H1 (cell line): Measurements from ENCODE around the gene EGFLAM.

Source experiments
- CTCF ChIP-seq, 3 experiments: IDR thresholded peaks; 1 replicate in 2 of 3; 2 replicates in 1 of 3; pipeline versions ENCODE4 v1.5.1 to v1.6.1; 2011; ENCODE audit warnings: low read length in 3 of 3, mild to moderate bottlenecking in 3 of 3, inconsistent platforms in 2 of 3, low read depth in 1 of 3, moderate library complexity in 1 of 3; ENCODE audit not compliant: insufficient read depth in 1 of 3; ENCODE audit errors: control extremely low read depth in 1 of 3
- HDAC2 ChIP-seq, 2 experiments: fragments of 300-600 bp in 1 of 2; sonication (generic) in 1 of 2; IDR thresholded peaks; 2 replicates each; pipeline ENCODE4 v1.6.1; 2011 to 2012; ENCODE audit warnings: low read depth in 2 of 2, low read length in 2 of 2, mild to moderate bottlenecking in 2 of 2, moderate library complexity in 2 of 2, borderline replicate concordance in 1 of 2, inconsistent platforms in 1 of 2
- TAF1 ChIP-seq: IDR thresholded peaks from 2 replicates; pipeline ENCODE4 v1.6.1; 2011; ENCODE audit warnings: mild to moderate bottlenecking, low read depth, low read length
- TF ChIP-seq, protein P1 (sequence below): IDR thresholded peaks from 2 replicates; pipeline ENCODE4 v1.6.1; 2011; ENCODE audit warnings: low read depth, mild to moderate bottlenecking, low read length; ENCODE audit not compliant: insufficient read depth

DNA sequence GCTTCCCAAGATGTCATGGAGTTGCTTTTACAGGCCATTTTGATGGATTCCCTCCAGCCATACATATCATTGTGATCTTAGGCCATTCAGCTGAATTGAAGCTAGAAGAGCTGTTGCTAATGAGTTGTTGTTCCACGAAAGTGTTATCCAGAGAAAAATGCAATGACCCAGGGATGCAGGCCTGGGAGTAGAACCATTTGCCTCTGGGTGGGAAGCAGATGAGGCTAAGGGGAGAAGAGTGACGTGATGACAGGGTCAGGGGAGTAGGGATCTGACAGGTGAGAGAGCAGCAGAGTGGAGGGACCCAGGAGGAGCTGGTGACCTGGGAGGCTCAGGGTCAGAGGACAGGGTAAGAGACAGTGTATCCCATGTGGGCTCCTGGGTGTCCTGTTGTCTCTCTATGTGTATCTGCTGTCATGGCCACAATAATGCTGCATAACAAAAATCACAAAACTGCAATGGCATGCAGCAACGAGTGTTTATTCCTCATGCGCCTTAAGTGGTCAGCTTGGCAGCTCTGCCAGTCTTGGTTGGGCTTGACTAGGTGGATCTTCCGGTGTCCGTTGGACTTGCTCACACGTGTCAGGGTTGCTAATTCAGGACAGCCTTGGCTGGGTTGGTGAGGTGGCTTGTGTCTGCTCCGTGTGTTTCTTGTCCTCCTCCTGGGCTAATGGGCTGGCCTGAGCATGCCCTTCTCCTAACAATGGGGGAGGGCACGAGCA is 207.5 kb downstream of the EGFLAM start:
- no peak for TF ChIP-seq HDAC2 (IDR thresholded peaks at IDR 0.05; ENCODE audit: borderline replicate concordance in 1 of 2, low read depth in 2 of 2, low read length in 2 of 2)
- no peak for TF ChIP-seq TAF1
- TF ChIP-seq, protein P1, sequence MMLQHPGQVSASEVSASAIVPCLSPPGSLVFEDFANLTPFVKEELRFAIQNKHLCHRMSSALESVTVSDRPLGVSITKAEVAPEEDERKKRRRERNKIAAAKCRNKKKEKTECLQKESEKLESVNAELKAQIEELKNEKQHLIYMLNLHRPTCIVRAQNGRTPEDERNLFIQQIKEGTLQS: no peak
- no peak for TF ChIP-seq CTCF (IDR thresholded peaks at IDR 0.05; ENCODE audit: control extremely low read depth in 1 of 3, insufficient read depth in 1 of 3, low read depth in 1 of 3, low read length in 3 of 3)
